Measurements from ENCODE around the gene LRP2.

GRCh38 chr2:169354244-169354643 lies 8.1 kb downstream of the LRP2 start:
- TF ChIP-seq POLR2A (IDR thresholded peaks at IDR 0.05; ENCODE audit: low read depth, low read length) (no peak), POLR2AphosphoS5 (IDR thresholded peaks at IDR 0.05; ENCODE audit: low read depth, low read length) (no peak)
